ENCODE data around the gene RPE65. TPM values are rescaled to one million over a fixed set of nuclear protein-coding genes. Genes with fewer than 3 reads are reported as not detected.

Gene RPE65
- total and polyA plus RNA-seq, 2 of the 8 experiments (the other 6 are each of a cell fraction or from before 2014, with no cell fraction given): not detected

DNA sequence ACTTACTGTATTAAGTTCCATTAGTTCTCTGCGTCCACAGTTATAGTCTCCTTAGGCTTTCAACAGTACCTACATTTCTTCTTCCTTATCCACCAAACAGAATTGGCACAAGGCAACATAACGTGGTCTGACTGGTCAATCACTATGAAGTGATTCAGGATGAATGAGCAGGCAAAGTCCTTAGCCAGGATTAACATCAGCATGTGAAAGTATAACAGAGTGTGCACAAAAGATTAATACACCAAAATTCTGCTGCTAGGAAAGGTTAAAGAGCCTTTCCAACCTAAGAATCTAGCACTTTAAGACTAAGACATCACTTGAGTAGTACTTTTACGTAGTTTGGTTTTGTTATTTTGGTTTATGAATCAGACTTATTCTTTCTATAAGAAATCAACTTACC lies 31.3 kb upstream of the RPE65 start (continued):
- TF ChIP-seq SAP30 (IDR thresholded peaks at IDR 0.05; ENCODE audit: insufficient read depth, insufficient replicate concordance, low read length) (no peak), HDAC2 (IDR thresholded peaks at IDR 0.05; ENCODE audit: borderline replicate concordance in 1 of 2, low read depth in 2 of 2, low read length in 2 of 2) (no peak), TEAD4 (IDR thresholded peaks at IDR 0.05; ENCODE audit: low read depth, low read length) (no peak), RNF2 (IDR thresholded peaks at IDR 0.05; ENCODE audit: borderline replicate concordance, low read depth, low read length, missing control alignments, poor library complexity, severe bottlenecking) (no peak), ASH2L (IDR thresholded peaks at IDR 0.05; ENCODE audit: low read length) (no peak), BCL11A (IDR thresholded peaks at IDR 0.05; ENCODE audit: low read depth in 2 of 2, low read length in 2 of 2) (no peak), POLR2A (IDR thresholded peaks at IDR 0.05; ENCODE audit: control extremely low read depth in 1 of 2, low read depth in 2 of 2, low read length in 2 of 2) (no peak), SP4 (IDR thresholded peaks at IDR 0.05; ENCODE audit: low read length) (no peak)

All from H1 (cell line).